PC-3 (cell line): Measurements from ENCODE around the gene COL13A1. TPM values are rescaled to one million over a fixed set of nuclear protein-coding genes. Genes with fewer than 3 reads are reported as not detected.

Experiments
- ATAC-seq: fragments of 200-7000 bp; cut with Tn5 transposase; 2 replicates; pipeline ENCODE4 v1.9.1; 2020; ENCODE audit warnings: mild to moderate bottlenecking, moderate library complexity
- BruUV-seq: library from RNA; stranded (reverse); fragments of 400-500 nt; replicated peaks from 2 replicates; lab custom pipeline; 2021; lab: Mats Ljungman, UMichigan
- CTCF ChIA-PET: fragments of 300-600 bp; sonication (Branson Sonifier 250); formaldehyde crosslinking; loops from one replicate; lab custom pipeline; 2022; ENCODE audit warnings: antibody characterized with exemption; lab: Charles Lee
- POLR2A ChIA-PET: fragments of 300-600 bp; sonication (Branson Sonifier 250); formaldehyde crosslinking; loops from one replicate; lab custom pipeline; 2022; ENCODE audit warnings: antibody characterized with exemption; ENCODE audit not compliant: unreplicated experiment; lab: Charles Lee
- DNase-seq: peaks from one replicate; pipeline ENCODE4 v3.0.0-alpha.2; 2015
- H2AFZ ChIP-seq: fragments of 300-600 bp; sonication (generic); 2 replicates; pipeline ENCODE4 v1.6.0; 2016; ENCODE audit warnings: antibody characterized with exemption, low read length
- H3F3A ChIP-seq: fragments of 300-600 bp; sonication (generic); one replicate; pipeline ENCODE4 v1.6.0; 2017; ENCODE audit warnings: antibody characterized with exemption, low read length, control low read depth, mild to moderate bottlenecking; ENCODE audit not compliant: unreplicated experiment
- H3K27ac ChIP-seq: fragments of 300-600 bp; sonication (generic); 2 replicates; pipeline ENCODE4 v1.5.1; 2016; ENCODE audit warnings: mild to moderate bottlenecking, low read length
- H3K27me3 ChIP-seq: fragments of 300-600 bp; sonication (generic); 2 replicates; pipeline ENCODE4 v1.6.1; 2016; ENCODE audit warnings: low read length, mixed read lengths
- H3K36me3 ChIP-seq: fragments of 300-600 bp; sonication (generic); 2 replicates; pipeline ENCODE4 v1.6.1; 2016; ENCODE audit warnings: low read depth, mixed run types, low read length, mixed read lengths
- H3K4me1 ChIP-seq: fragments of 300-600 bp; sonication (generic); 2 replicates; pipeline ENCODE4 v1.5.1; 2016; ENCODE audit warnings: low read length; ENCODE audit not compliant: insufficient read depth
- H3K4me2 ChIP-seq: fragments of 300-600 bp; sonication (generic); 2 replicates; pipeline ENCODE4 v1.6.0; 2016; ENCODE audit warnings: low read length
- H3K4me3 ChIP-seq: fragments of 300-600 bp; sonication (generic); 2 replicates; pipeline ENCODE4 v1.5.1; 2016; ENCODE audit warnings: mild to moderate bottlenecking, low read length, mixed read lengths
- H3K79me2 ChIP-seq: fragments of 300-600 bp; sonication (generic); 2 replicates; pipeline ENCODE4 v1.6.1; 2017; ENCODE audit warnings: low read length, mixed read lengths
- H3K9ac ChIP-seq: fragments of 300-600 bp; sonication (generic); 2 replicates; pipeline ENCODE4 v1.6.0; 2016; ENCODE audit warnings: mild to moderate bottlenecking, low read length
- H3K9me2 ChIP-seq: fragments of 300-600 bp; sonication (generic); replicated peaks from 2 replicates; pipeline ENCODE4 v1.6.1; 2016; ENCODE audit warnings: mixed run types, low read length, mixed read lengths
- H3K9me3 ChIP-seq: fragments of 300-600 bp; sonication (generic); 2 replicates; pipeline ENCODE4 v1.6.1; 2016; ENCODE audit warnings: low read length, mixed read lengths
- H4K20me1 ChIP-seq: fragments of 300-600 bp; sonication (generic); 2 replicates; pipeline ENCODE4 v1.6.1; 2016; ENCODE audit warnings: low read length, mixed read lengths
- CTCF ChIP-seq: fragments of 300-600 bp; sonication (generic); conservative IDR thresholded peaks from 2 replicates; pipeline ENCODE4 v1.5.1; 2017; ENCODE audit warnings: antibody characterized with exemption, low read depth, mild to moderate bottlenecking, low read length
- EZH2 ChIP-seq: fragments of 300-600 bp; sonication (generic); IDR thresholded peaks from one replicate; pipeline ENCODE4 v1.6.1; 2017; ENCODE audit warnings: antibody characterized with exemption, mild to moderate bottlenecking, low read length; ENCODE audit not compliant: unreplicated experiment
- EZH2phosphoT487 ChIP-seq: fragments of 300-600 bp; sonication (generic); IDR thresholded peaks from 2 replicates; pipeline ENCODE4 v1.6.1; 2018; ENCODE audit warnings: mild to moderate bottlenecking, antibody characterized with exemption, low read length, borderline replicate concordance
- intact Hi-C: fragments of 100-400 bp; cut with micrococcal nuclease; formaldehyde crosslinking; loops from 2 replicates; pipeline ENCODE4 v1.9.0; 2023
- total RNA-seq: library from RNA; depleted of rRNA; stranded (reverse); fragments of >200 nt; gene quantifications from 2 replicates; pipeline ENCODE4 v1.2.3, GENCODE V29; 2014

Gene COL13A1
- total RNA-seq, 1 experiment from 2014 or later, result 201 TPM

- Histone ChIP-seq H3K4me2 (no peak overlapping the region), H4K20me1 (no peaks in the 10 kb centered on the region), H3K36me3 (no peaks in the 10 kb centered on the region), H3K27me3 (peaks cover 5% of the 10 kb centered on the region; the same call in 1 of the 2 replicates), H3K9me2 (no peaks in the 10 kb centered on the region), H3K9ac (no peak overlapping the region), H3K4me3 (no peak overlapping the region), H3F3A (no peaks in the 10 kb centered on the region), H3K79me2 (no peaks in the 10 kb centered on the region), H3K4me1 (no peaks in the 10 kb centered on the region; the same call in 1 of the 2 replicates), H3K9me3 (no peaks in the 10 kb centered on the region), H2AFZ (no peak overlapping the region), H3K27ac (no peak overlapping the region)
- POLR2A ChIA-PET, result no interaction called here
- ATAC-seq (no peak), DNase-seq (no peak)
- CTCF ChIA-PET, result no interaction called here
- intact Hi-C loops, result no loop called here
- TF ChIP-seq EZH2phosphoT487 (no peak), EZH2 (no peak), CTCF (no peak)
- no TSS peak for BruUV-seq
Observed at GRCh38 chr10:69963178-69963834, 161.6 kb downstream of the COL13A1 start.

DNA sequence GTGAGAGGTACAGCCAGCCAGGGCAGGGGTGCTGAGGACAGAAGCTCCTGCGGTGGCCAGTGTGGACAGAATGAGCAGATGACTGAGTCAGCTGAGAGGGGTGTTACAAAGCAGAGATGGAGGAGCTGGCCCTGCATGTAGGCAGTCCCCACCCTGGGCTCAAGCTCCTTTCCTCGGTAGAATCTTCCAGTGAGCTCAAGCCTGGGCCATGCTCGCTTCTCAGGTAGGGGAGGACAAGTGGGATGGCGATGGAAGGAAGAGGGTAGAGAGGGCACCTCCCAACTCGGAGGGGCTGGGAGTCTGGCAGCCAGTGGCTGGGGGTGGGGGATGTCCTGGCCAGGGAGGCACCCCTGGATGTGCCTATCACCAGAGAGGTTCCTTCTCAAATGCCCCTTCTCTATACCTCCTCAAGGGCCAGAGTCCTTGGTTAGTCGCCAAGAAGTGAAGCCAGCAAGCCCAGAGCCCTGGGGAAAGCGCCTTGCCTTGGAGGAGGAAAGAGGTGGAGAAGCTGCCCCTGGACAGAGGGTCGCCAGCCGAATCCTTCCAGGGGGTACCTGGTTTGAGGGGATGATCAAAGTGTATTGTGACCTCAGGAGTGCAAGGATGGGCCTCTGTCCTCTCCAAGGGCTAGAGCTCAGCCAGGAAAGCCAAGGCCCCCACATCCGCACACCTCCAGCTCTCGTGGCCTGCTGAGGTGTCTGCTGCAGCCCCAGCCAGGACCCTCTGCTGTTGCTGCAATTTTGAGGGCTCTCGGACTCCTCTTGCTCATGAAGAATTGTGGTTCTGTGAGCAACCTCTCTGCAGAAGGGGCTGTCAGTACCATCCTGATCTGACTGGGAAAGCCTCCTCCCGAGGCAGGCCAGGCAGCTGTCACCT is 162.4 kb downstream of the COL13A1 start:
- H3K9ac ChIP-seq, result no peak overlapping the region
- no peak for TF ChIP-seq EZH2phosphoT487
- no peak for TF ChIP-seq EZH2
- TF ChIP-seq CTCF, result no peak
- H3K4me2 ChIP-seq, result no peak overlapping the region
- H3F3A ChIP-seq, result no peaks in the 10 kb centered on the region
- ChIA-PET POLR2A (no interaction called here), CTCF (interaction anchor here (0.6 kb wide), 1 partner anchor 183 kb away, joined by 3 read pairs; the partner anchor contains the start of gene TYSND1)
- no peak overlapping the region for H3K4me3 ChIP-seq
- intact Hi-C loops, result no loop called here
- H3K9me3 ChIP-seq, result no peaks in the 10 kb centered on the region
- no peak for DNase-seq
- H3K79me2 ChIP-seq, result no peaks in the 10 kb centered on the region
- no peaks in the 10 kb centered on the region; the same call in 1 of the 2 replicates for H3K4me1 ChIP-seq
- BruUV-seq, result no TSS peak
- H3K27ac ChIP-seq, result no peak overlapping the region
- H3K36me3 ChIP-seq, result no peaks in the 10 kb centered on the region
- ATAC-seq, result no peak
- no peaks in the 10 kb centered on the region for H4K20me1 ChIP-seq
- no peaks in the 10 kb centered on the region for H3K9me2 ChIP-seq
- H3K27me3 ChIP-seq, result peaks cover 9% of the 10 kb centered on the region
- H2AFZ ChIP-seq, result no peak overlapping the region
